Muscle of leg (tissue), 11 donors: ENCODE measurements around the gene NCOA1. TPM values are rescaled to one million over a fixed set of nuclear protein-coding genes. Genes with fewer than 3 reads are reported as not detected.

ENCODE experiments used
- DNase-seq: peaks from one replicate; pipeline ENCODE4 v3.0.0; 2013
- H3K27ac ChIP-seq: one replicate; pipeline ENCODE4 v1.5.1; 2013; ENCODE audit warnings: mild to moderate bottlenecking, low read length, control low read depth
- H3K27me3 ChIP-seq: one replicate; pipeline ENCODE4 v1.6.1; 2013; ENCODE audit warnings: low read length; ENCODE audit not compliant: control insufficient read depth, insufficient read depth
- H3K36me3 ChIP-seq: one replicate; pipeline ENCODE4 v1.6.1; 2013; ENCODE audit warnings: low read length; ENCODE audit not compliant: control insufficient read depth, insufficient read depth
- H3K4me1 ChIP-seq: one replicate; pipeline ENCODE4 v1.6.1; 2013; ENCODE audit warnings: low read length; ENCODE audit not compliant: control insufficient read depth, insufficient read depth
- H3K4me3 ChIP-seq: one replicate; pipeline ENCODE4 v1.5.1; 2013; ENCODE audit warnings: low read length, control low read depth
- H3K9me3 ChIP-seq: replicated peaks from 2 replicates; pipeline ENCODE4 v1.6.1; 2013; ENCODE audit warnings: low read depth, low read length; ENCODE audit not compliant: control insufficient read depth
- WGBS: methylation state at CpG from one replicate; pipeline ENCODE4 v1.1.5; 2013; ENCODE audit warnings: missing lambda C conversion rate; ENCODE audit not compliant: insufficient coverage; 5-methylcytosine and 5-hydroxymethylcytosine counted together
- polyA plus RNA-seq, 8 donors: library from polyadenylated mRNA; unstranded; fragments of 120-200 nt; gene quantifications; one replicate each; pipeline versions ENCODE4 v1.2.1 to v1.2.3, GENCODE V29; 2013; ENCODE audit warnings: inconsistent platforms in 1 of 8, low replicate concordance in 1 of 8; ENCODE audit not compliant: insufficient read length in 8 of 8, insufficient read depth in 1 of 8
- total RNA-seq: library from RNA; stranded (reverse); fragments of 120-200 nt; gene quantifications from one replicate; pipeline ENCODE4 v1.2.4, GENCODE V29; 2013

Gene NCOA1
- total and polyA plus RNA-seq, 9 donors: 69.6 to 106 (median 89.6) TPM

DNA sequence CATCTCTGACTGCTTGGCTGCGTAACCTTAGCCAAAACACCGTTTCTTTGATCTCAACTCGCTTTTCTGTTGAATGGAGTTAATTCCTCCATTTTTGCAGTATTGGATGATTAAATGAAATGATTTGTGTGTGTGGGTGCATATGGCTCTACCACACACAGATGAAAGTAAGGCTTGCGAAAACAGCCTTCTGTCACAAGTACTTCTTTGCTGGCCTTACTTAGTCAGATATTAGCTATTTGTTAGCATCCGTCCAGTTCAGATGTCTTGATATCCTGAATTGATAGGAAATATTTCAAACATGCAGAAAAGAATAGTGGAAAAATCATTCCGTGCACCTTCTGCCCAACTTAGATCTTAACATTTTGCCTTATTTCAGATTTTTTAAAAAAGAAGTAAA lies 21.8 kb downstream of the NCOA1 start:
- Histone ChIP-seq H3K27me3 (no peaks in the 10 kb centered on the region), H3K36me3 (no peaks in the 10 kb centered on the region), H3K9me3 (no peaks in the 10 kb centered on the region), H3K4me1 (peaks cover 2% of the 10 kb centered on the region), H3K27ac (no peak overlapping the region), H3K4me3 (no peak overlapping the region)
- WGBS: no CpG with 5 or more reads among the region's 6 CpGs
- DNase-seq: no peak

DNA sequence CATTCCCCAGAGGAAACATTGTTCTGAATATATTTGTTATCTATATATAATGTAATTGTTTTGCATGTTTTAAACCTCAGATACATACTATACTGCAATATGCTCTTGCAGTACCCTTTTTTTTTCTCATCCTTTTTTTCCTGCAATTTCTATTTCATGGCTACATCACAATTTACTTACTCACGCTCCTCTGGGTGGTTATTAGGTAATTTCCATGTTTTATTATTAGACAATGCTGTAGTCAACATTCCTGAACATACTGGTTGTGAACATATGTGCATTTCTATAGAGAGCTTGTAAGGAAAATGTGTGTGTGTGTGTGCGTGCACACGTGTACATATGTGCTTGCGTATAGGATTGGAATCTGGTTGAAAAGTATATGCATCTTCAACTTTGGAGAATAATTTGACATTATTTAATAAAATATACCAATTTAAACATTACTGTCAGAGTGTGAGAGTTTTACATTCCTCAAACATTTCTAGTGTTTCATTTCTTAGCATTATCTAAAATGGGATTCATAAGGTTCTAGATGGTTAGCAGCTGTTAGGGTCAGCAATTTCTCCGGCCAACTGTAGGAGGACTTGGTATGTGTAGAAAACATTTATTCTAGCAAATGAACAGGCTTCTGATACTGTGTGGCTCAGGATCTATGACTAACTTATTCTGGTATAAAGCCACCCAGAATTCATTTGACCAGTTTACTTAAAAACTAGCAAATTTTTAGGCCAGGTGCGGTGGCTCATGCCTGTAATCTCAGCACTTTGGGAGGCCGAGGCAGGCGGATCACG lies 22.4 kb downstream of the NCOA1 start:
- H3K4me1 ChIP-seq: peaks cover 2% of the 10 kb centered on the region
- WGBS: no CpG with 5 or more reads among the region's 9 CpGs

DNA sequence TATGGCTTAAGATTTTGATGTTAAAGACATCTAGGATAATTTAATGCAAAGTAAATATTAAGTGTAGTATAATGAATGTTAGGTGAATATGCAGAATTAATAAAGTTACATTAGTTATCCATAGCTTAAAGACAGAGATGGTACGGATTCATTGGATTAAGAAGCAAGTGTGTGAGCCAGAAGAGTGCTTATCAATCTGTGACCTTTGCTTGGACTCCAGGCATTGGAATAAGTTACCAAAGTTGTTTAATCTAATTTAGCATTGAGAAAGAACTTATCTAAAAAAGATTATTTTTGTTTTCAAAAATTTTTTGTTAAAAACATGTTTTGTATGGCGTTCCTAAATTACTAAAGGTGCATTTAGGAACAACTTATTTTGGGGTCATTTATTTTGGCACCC lies 23.8 kb downstream of the NCOA1 start:
- H3K27me3 ChIP-seq: no peaks in the 10 kb centered on the region
- H3K4me1 ChIP-seq: peaks cover 2% of the 10 kb centered on the region
- H3K36me3 ChIP-seq: no peaks in the 10 kb centered on the region
- WGBS: no CpG with 5 or more reads among the region's 2 CpGs
- DNase-seq: no peak
- no peak overlapping the region for H3K27ac ChIP-seq
- H3K9me3 ChIP-seq: no peaks in the 10 kb centered on the region
- no peak overlapping the region for H3K4me3 ChIP-seq

More for the DNA sequence above, 22.4 kb downstream of the NCOA1 start:
- H3K36me3 ChIP-seq: no peaks in the 10 kb centered on the region
- no peaks in the 10 kb centered on the region for H3K27me3 ChIP-seq
- no peak overlapping the region for H3K4me3 ChIP-seq
- peak; percentile 8 for DNase-seq
- no peaks in the 10 kb centered on the region for H3K9me3 ChIP-seq
- no peak overlapping the region for H3K27ac ChIP-seq

- Histone ChIP-seq H3K4me1 (peaks cover 2% of the 10 kb centered on the region), H3K27ac (no peak overlapping the region), H3K36me3 (no peaks in the 10 kb centered on the region), H3K9me3 (peaks cover under 1% of the 10 kb centered on the region), H3K27me3 (no peaks in the 10 kb centered on the region), H3K4me3 (no peak overlapping the region)
- no peak for DNase-seq
- no CpG with 5 or more reads among the region's 2 CpGs for WGBS
Measured at GRCh38 chr2:24515335-24515734, 24.3 kb downstream of the NCOA1 start.

- H3K27ac ChIP-seq: no peak overlapping the region
- H3K4me3 ChIP-seq: no peak overlapping the region
- H3K4me1 ChIP-seq: peaks cover 2% of the 10 kb centered on the region
- H3K9me3 ChIP-seq: peaks cover 3% of the 10 kb centered on the region
- no peaks in the 10 kb centered on the region for H3K27me3 ChIP-seq
- H3K36me3 ChIP-seq: no peaks in the 10 kb centered on the region
- peak; percentile 19 for DNase-seq
- WGBS: no CpG with 5 or more reads among the region's 2 CpGs
Measured at GRCh38 chr2:24515831-24516230, 24.8 kb downstream of the NCOA1 start.

- H3K4me1 ChIP-seq: peaks cover 2% of the 10 kb centered on the region
- H3K27me3 ChIP-seq: no peaks in the 10 kb centered on the region
- WGBS: 82% methylated on average over 2 of the region's 5 CpGs
Measured at GRCh38 chr2:24517247-24517646, 26.2 kb downstream of the NCOA1 start.

GRCh38 chr2:24520175-24520574 lies 29.1 kb downstream of the NCOA1 start:
- Histone ChIP-seq H3K36me3 (no peaks in the 10 kb centered on the region), H3K27ac (no peak overlapping the region), H3K4me3 (no peak overlapping the region), H3K27me3 (no peaks in the 10 kb centered on the region), H3K9me3 (peaks cover 4% of the 10 kb centered on the region), H3K4me1 (peaks cover 2% of the 10 kb centered on the region)
- no CpG with 5 or more reads among the region's 1 CpG for WGBS
- no peak for DNase-seq

More at GRCh38 chr2:24517247-24517646, 26.2 kb downstream of the NCOA1 start:
- Histone ChIP-seq H3K4me3 (no peak overlapping the region), H3K27ac (no peak overlapping the region), H3K9me3 (peaks cover 4% of the 10 kb centered on the region), H3K36me3 (no peaks in the 10 kb centered on the region)
- no peak for DNase-seq

GRCh38 chr2:24521162-24521857 lies 30.3 kb downstream of the NCOA1 start:
- no peak overlapping the region for H3K27ac ChIP-seq
- peaks cover 4% of the 10 kb centered on the region for H3K9me3 ChIP-seq
- H3K4me1 ChIP-seq: peaks cover 2% of the 10 kb centered on the region
- H3K36me3 ChIP-seq: no peaks in the 10 kb centered on the region
- no peak for DNase-seq
- WGBS: no CpG with 5 or more reads among the region's 1 CpG
- H3K27me3 ChIP-seq: no peaks in the 10 kb centered on the region
- no peak overlapping the region for H3K4me3 ChIP-seq

- Histone ChIP-seq H3K27ac (no peak overlapping the region), H3K4me3 (no peak overlapping the region), H3K36me3 (no peaks in the 10 kb centered on the region), H3K27me3 (no peaks in the 10 kb centered on the region), H3K4me1 (peaks cover 2% of the 10 kb centered on the region), H3K9me3 (peaks cover 4% of the 10 kb centered on the region)
- 94% methylated on average over 2 of the region's 3 CpGs for WGBS
- DNase-seq: no peak
Measured at GRCh38 chr2:24521975-24522639, 31.1 kb downstream of the NCOA1 start.

GRCh38 chr2:24527536-24527935 lies 36.5 kb downstream of the NCOA1 start:
- no peak overlapping the region for H3K27ac ChIP-seq
- H3K4me1 ChIP-seq: no peaks in the 10 kb centered on the region
- DNase-seq: no peak
- H3K36me3 ChIP-seq: peaks cover 3% of the 10 kb centered on the region
- no CpG with 5 or more reads among the region's 2 CpGs for WGBS
- no peaks in the 10 kb centered on the region for H3K27me3 ChIP-seq
- no peak overlapping the region for H3K4me3 ChIP-seq
- peaks cover 18% of the 10 kb centered on the region for H3K9me3 ChIP-seq
